ENCODE measurements around the gene PCYT2.
"Not testable (repeated sequence)": the region's sequence is repeated elsewhere in the genome, so short reads cannot be mapped to it uniquely, and the experiment has no call there.

The PCYT2 gene

GRCh38 chr17:81927653-81928543, 16.7 kb upstream of the PCYT2 start, which contains the start of gene MAFG:
MAFG (minus strand) TSS chr17:81927735; CDS start chr17:81923185, 4,550 bp downstream.
- peak; percentile 75 to 87 for DNase-seq (ENCODE audit: low read depth in 1 of 2, low spot score in 1 of 2)

GRCh38 chr17:81927152-81927652, 16.0 kb upstream of the PCYT2 start:
- no peak for DNase-seq (ENCODE audit: low read depth in 1 of 2, low spot score in 1 of 2)

- DNase-seq (ENCODE audit: low read depth in 1 of 2, low spot score in 1 of 2), result peak in 1 of 2 donors; percentile 55
Measured at GRCh38 chr17:81926451-81927151, 15.4 kb upstream of the PCYT2 start.

DNA sequence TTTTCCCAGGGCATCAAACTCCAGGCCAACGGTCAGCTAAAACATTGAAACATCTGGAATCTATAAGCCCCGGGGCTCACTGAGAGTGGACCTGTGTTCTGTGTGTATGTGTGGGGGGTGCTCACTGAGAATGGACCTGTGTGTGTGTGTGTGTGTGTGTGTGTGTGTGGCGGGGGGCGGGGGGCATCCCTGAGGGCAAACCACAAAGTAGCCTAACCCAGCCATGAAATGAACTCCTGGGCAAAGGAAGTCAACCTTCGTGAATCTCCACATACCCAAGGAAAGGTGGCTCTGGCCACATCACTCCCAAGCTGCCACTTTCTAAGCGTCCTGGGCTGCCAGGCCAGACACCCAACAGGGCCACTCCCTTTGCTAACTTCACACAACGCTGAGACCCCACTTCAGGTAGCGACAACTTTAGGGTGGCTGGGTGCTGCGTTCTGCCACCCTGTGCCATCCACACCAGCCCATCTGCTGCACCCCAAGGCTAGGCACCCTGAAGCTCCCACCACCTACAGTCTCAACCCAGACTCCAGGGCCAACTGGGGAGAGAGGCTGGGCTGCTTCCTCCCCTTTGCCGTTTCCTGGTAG, 14.8 kb upstream of the PCYT2 start:
- DNase-seq (ENCODE audit: low read depth in 1 of 2, low spot score in 1 of 2), result no peak

GRCh38 chr17:81924557-81925532, 13.6 kb upstream of the PCYT2 start:
- DNase-seq (ENCODE audit: low read depth in 1 of 2, low spot score in 1 of 2), result no peak

DNA sequence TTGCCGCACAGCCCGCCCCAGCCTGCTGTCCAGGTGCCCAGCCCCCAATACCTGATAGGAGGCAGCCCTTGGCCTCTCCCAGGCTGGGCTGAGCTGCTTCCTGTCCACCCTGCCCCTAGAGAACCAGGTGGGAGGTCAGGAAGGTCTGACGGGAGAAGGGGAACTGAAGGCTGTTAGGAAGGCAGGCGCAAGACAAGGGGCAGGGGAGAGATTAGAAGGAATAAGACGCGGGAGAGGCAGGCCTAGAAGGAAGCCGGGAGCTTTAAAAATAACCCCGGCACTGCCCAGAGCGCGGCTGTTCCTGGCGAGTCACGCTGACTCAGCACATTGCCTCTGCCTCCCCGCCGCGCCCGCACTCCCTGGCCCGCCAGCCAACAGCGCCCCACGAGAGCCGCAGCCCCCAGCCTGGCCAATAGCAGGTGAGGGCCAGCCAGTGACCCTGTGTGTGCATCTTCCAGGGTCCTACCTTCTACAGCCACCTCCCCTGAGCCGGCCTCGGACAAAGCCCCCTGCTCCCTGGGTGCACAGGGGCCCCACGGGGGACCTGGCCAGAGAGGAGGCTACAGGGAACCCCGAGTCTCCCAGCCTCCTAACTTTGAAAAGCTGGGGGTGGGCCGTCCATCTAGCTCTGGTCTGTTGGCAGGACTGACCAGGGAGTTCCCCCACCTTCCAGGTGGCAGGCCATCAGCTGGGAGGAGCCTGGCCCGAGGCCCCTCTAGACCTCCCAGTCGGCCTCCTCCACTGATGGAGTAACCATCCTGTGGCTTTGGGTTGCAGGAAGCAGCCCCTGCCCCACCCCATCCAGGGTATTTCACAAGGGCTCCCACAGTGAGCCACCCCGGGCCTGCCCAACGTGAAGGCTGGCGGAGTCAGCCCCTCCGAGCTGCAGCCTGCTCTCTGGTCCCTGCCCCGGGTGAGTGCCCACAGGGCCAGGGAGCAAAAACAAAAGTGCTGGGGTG, 12.4 kb upstream of the PCYT2 start:
- no peak for DNase-seq (ENCODE audit: low read depth in 1 of 2, low spot score in 1 of 2)

- DNase-seq (ENCODE audit: low read depth in 1 of 2, low spot score in 1 of 2), result no peak
Measured at GRCh38 chr17:81922566-81923301, 11.5 kb upstream of the PCYT2 start.

DNA sequence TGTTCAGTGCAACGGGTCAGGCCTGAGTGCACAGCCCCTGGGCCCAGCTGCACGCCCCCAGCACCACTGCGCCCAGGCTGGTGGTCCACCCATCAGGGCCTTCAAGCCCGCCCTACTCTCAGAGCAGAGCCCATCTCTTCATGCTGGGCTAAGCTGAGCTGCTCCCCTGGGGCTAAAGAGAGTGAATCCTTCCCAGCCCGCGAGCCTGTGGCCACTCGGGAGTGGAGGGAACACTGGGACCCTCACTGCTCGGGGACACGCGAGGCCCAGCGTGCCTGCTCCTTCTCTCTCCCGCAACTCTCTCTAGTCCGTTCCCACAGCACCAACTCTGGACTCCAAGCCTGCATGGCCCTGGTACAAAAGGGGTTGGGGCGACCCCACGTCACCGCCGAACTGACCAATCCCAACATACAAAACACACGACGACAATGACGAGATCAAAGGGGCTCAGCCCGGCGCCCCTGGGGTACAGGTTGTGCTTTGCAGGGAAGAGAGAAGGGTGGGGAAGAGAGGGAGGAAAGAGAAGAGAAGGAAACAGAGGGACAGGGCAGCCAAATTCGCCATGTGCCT, 10.9 kb upstream of the PCYT2 start:
- no peak for DNase-seq (ENCODE audit: low read depth in 1 of 2, low spot score in 1 of 2)

GRCh38 chr17:81921537-81921862, 10.3 kb upstream of the PCYT2 start:
- no peak for DNase-seq (ENCODE audit: low read depth in 1 of 2, low spot score in 1 of 2)

DNA sequence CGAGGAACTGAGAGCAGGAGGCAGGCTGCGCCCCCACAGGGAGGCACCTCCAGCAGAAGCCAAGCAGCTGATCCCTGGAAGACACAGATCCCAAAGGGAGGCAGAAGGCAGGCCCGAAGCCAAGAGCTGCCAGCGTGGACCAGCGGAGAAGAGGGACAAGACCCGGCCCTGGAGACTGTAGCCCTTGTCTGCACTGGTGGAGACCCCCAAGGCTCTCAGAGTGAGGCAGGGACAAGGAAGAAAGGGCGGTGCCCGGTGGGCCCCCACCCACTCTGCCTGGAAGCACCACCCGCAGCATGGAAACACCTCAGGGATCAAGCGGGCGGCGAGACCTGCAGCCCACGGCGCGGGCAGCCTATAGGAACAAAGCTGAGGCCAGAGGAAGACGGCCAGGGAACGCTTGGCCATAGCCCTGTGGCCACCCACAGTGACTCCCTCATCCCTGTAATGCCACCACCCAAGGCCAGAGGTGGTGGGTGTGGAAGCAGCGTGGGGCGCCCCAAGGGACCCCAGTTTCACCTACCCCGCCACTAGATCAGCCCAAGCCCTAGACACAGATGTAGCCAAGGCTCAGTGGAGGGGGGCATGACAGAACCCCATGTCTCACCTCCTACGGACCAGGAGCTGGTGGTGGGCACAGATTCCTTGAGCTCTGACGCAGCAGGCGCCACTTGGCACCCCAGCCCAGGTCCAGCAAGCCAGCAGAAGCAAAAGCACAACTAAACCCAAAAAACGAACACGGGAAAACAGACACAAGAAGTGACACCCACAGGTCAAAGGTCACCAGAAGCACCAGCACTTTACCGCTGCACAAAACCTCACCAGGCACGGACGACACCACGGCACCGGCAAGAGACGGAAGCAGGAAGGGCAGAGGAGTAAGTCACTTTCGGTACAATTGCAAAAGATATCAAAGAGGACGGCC, 9.7 kb upstream of the PCYT2 start:
- DNase-seq (ENCODE audit: low read depth in 1 of 2, low spot score in 1 of 2), result no peak

GRCh38 chr17:81918832-81919545, 7.8 kb upstream of the PCYT2 start:
- DNase-seq (ENCODE audit: low read depth in 1 of 2, low spot score in 1 of 2), result no peak

- not testable (repeated sequence) for DNase-seq (ENCODE audit: low read depth in 1 of 2, low spot score in 1 of 2)
Measured at GRCh38 chr17:81918333-81918669, 7.1 kb upstream of the PCYT2 start.

GRCh38 chr17:81917565-81918332, 6.5 kb upstream of the PCYT2 start, which contains the start of gene SIRT7:
SIRT7 (minus strand) TSS chr17:81918176; CDS start chr17:81918131, 45 bp downstream.
- DNase-seq (ENCODE audit: low read depth in 1 of 2, low spot score in 1 of 2), result peak; percentile 65 to 78

DNA sequence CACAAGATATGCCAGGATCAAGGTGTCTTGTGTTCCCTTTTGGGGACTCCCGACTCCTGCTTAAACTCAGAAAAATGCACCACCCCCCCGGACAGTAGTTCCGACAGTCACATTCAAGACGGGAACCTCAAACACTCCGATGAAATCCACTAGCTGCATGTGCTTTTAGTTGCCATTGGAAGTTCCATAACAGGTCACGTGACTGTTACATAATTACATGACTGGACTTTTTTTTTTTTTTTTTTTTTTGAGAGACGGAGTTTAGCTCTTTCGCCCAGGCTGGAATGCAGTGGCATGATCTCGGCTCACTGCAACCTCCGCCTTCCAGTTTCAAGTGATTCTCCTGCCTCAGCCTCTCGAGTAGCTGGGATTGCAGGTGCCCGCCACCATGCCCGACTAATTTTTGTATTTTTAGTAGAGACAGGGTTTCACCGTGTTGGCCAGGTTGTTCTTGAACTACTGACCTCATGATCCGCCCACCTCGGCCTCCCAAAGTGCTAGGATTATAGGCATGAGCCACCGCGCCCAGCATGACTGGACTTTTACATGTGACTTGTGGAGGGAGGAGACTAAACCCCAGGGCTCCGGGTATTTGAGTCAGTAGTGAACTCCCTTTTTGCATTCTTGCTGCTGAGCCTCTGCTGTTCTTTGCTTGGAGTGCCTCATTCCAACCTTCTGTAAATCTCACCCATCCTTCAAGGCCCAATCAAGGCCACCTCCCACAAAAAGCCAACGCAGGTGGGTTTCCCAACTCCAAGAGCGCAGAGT, 5.2 kb upstream of the PCYT2 start:
- no peak for DNase-seq (ENCODE audit: low read depth in 1 of 2, low spot score in 1 of 2)

GRCh38 chr17:81915331-81915730, 4.1 kb upstream of the PCYT2 start:
- DNase-seq (ENCODE audit: low read depth in 1 of 2, low spot score in 1 of 2), result no peak

Measured in activated T-helper 1 cell treated with anti-CD3 and anti-CD28 coated beads, Interleukin-2, amount 50 U/mL, for 16 hours (primary cell).